HCT116 (cell line): Measurements from ENCODE around the gene RAB9A. TPM values are rescaled to one million over a fixed set of nuclear protein-coding genes. Genes with fewer than 3 reads are reported as not detected.

Experiments
- ATAC-seq: fragments of 200-7000 bp; cut with Tn5 transposase; 2 replicates; pipeline ENCODE4 v1.9.1; 2020; ENCODE audit warnings: mild to moderate bottlenecking, moderate library complexity
- BruUV-seq: library from RNA; stranded (reverse); fragments of 400-500 nt; replicated peaks from 2 replicates; lab custom pipeline; 2021; lab: Mats Ljungman, UMichigan
- CTCF ChIA-PET: fragments of 300-600 bp; sonication (Branson Sonifier 250); formaldehyde crosslinking; loops from one replicate; lab custom pipeline; 2021; ENCODE audit warnings: antibody characterized with exemption; lab: Charles Lee
- POLR2A ChIA-PET: fragments of 300-600, 350-600 bp; sonication (Branson Sonifier 250); formaldehyde crosslinking; loops from one replicate; lab custom pipeline; 2021; ENCODE audit warnings: antibody characterized with exemption; lab: Charles Lee
- RAD21 ChIA-PET, 2 experiments: fragments of 300-600 bp; sonication (Branson Sonifier 250); formaldehyde crosslinking; loops; one replicate each; lab custom pipeline; 2023; ENCODE audit warnings: low total read pairs in 2 of 2; ENCODE audit not compliant: uncharacterized antibody in 2 of 2, unreplicated experiment in 2 of 2, low non-redundant PET in 1 of 2; lab: Charles Lee
- DNase-seq: peaks from one replicate; pipeline ENCODE4 v3.0.0-alpha.2; 2010; ENCODE audit warnings: low read depth, low spot score
- H2AFZ ChIP-seq: fragments of 200-600 bp; shearing (Covaris generic), sonication (generic); 2 replicates; pipeline ENCODE4 v1.6.1; 2017; ENCODE audit warnings: low read depth, mixed run types, mixed read lengths, antibody characterized with exemption, low read length; ENCODE audit not compliant: poor library complexity, severe bottlenecking
- H3K27ac ChIP-seq: 2 replicates; pipeline ENCODE4 v1.5.1; 2012; ENCODE audit warnings: low read depth, low read length
- H3K27me3 ChIP-seq: fragments of 200-600 bp; sonication (generic); 2 replicates; pipeline ENCODE4 v1.6.1; 2016; ENCODE audit warnings: mixed run types, low read length, mixed read lengths; ENCODE audit not compliant: insufficient read depth
- H3K36me3 ChIP-seq, 2 experiments: fragments of 200-500 bp in 1 of 2; fragments of 200-600 bp in 1 of 2; sonication (Bioruptor generic) in 1 of 2; sonication (generic) in 1 of 2; 2 replicates each; pipeline versions ENCODE4 v1.5.1 to v1.6.1; 2014 to 2016; ENCODE audit warnings: low read length in 2 of 2, inconsistent platforms in 1 of 2, mixed read lengths in 1 of 2, mixed run types in 1 of 2; ENCODE audit not compliant: insufficient read depth in 2 of 2, control insufficient read depth in 1 of 2
- H3K4me1 ChIP-seq, 2 experiments: fragments of 200-600 bp in 1 of 2; sonication (generic) in 1 of 2; 2 replicates each; pipeline versions ENCODE4 v1.5.1 to v1.6.1; 2012 to 2017; ENCODE audit warnings: low read length in 2 of 2, inconsistent platforms in 1 of 2, mild to moderate bottlenecking in 1 of 2, mixed read lengths in 1 of 2, mixed run types in 1 of 2, moderate library complexity in 1 of 2; ENCODE audit not compliant: insufficient read depth in 2 of 2, control insufficient read depth in 1 of 2
- H3K4me2 ChIP-seq: fragments of 200-600 bp; sonication (generic); 2 replicates; pipeline ENCODE4 v1.6.1; 2017; ENCODE audit warnings: mixed run types, low read length, mixed read lengths
- H3K4me3 ChIP-seq, 2 experiments: fragments of 200-600 bp in 1 of 2; sonication (generic) in 1 of 2; replicated peaks in 1 of 2; 2 replicates each; pipeline ENCODE4 v1.5.1; 2011 to 2016; ENCODE audit warnings: low read length in 2 of 2, control low read depth in 1 of 2, low read depth in 1 of 2, mild to moderate bottlenecking in 1 of 2, mixed read lengths in 1 of 2, mixed run types in 1 of 2
- H3K79me2 ChIP-seq: fragments of 200-600 bp; sonication (generic); 2 replicates; pipeline ENCODE4 v1.6.1; 2017; ENCODE audit warnings: mild to moderate bottlenecking, mixed run types, low read length, moderate library complexity, mixed read lengths; ENCODE audit not compliant: insufficient read depth
- H3K9ac ChIP-seq: fragments of 200-600 bp; sonication (generic); 2 replicates; pipeline ENCODE4 v1.6.1; 2016; ENCODE audit warnings: low read length, mixed read lengths
- H3K9me2 ChIP-seq: fragments of 200-600 bp; sonication (generic), shearing (Covaris generic); 2 replicates; pipeline ENCODE4 v1.6.1; 2017; ENCODE audit warnings: mixed run types, mild to moderate bottlenecking, moderate library complexity; ENCODE audit not compliant: insufficient read depth
- H3K9me3 ChIP-seq, 2 experiments: fragments of 200-500 bp in 1 of 2; fragments of 200-600 bp in 1 of 2; sonication (Bioruptor generic) in 1 of 2; sonication (generic) in 1 of 2; 2 replicates each; pipeline ENCODE4 v1.6.1; 2014 to 2017; ENCODE audit warnings: low read length in 2 of 2, mixed read lengths in 2 of 2, inconsistent platforms in 1 of 2, low read depth in 1 of 2, mild to moderate bottlenecking in 1 of 2, mixed run types in 1 of 2, moderate library complexity in 1 of 2; ENCODE audit not compliant: control insufficient read depth in 1 of 2, insufficient read depth in 1 of 2
- H4K20me1 ChIP-seq: fragments of 200-600 bp; sonication (generic), shearing (Covaris generic); 2 replicates; pipeline ENCODE4 v1.6.1; 2017; ENCODE audit warnings: mixed run types, mild to moderate bottlenecking, moderate library complexity; ENCODE audit not compliant: insufficient read depth
- CBX3 ChIP-seq: IDR thresholded peaks from 2 replicates; pipeline ENCODE4 v1.6.1; 2012; ENCODE audit warnings: low read depth
- CEBPB ChIP-seq: IDR thresholded peaks from 2 replicates; pipeline ENCODE4 v1.6.1; 2012; ENCODE audit warnings: low read depth
- EGR1 ChIP-seq: IDR thresholded peaks from 2 replicates; pipeline ENCODE4 v1.6.1; 2012; ENCODE audit warnings: low read depth
- EZH2phosphoT487 ChIP-seq: fragments of 200-600 bp; IDR thresholded peaks from 2 replicates; pipeline ENCODE4 v1.6.1; 2018; ENCODE audit warnings: antibody characterized with exemption, borderline replicate concordance
- FOSL1 ChIP-seq: IDR thresholded peaks from 2 replicates; pipeline ENCODE4 v1.6.1; 2012; ENCODE audit warnings: low read depth
- JUND ChIP-seq: IDR thresholded peaks from 2 replicates; pipeline ENCODE4 v1.6.1; 2012
- POLR2A ChIP-seq: IDR thresholded peaks from 2 replicates; pipeline ENCODE4 v1.7.0; 2011; ENCODE audit warnings: borderline replicate concordance; ENCODE audit not compliant: insufficient read depth, insufficient read length; ENCODE audit errors: extremely low read depth
- RAD21 ChIP-seq: IDR thresholded peaks from 2 replicates; pipeline ENCODE4 v1.6.1; 2012; ENCODE audit warnings: low read depth, mild to moderate bottlenecking
- SIN3A ChIP-seq: IDR thresholded peaks from 2 replicates; pipeline ENCODE4 v1.6.1; 2012; ENCODE audit warnings: low read depth
- SP1 ChIP-seq: IDR thresholded peaks from 2 replicates; pipeline ENCODE4 v1.6.1; 2012; ENCODE audit warnings: low read depth
- SRF ChIP-seq: IDR thresholded peaks from 2 replicates; pipeline ENCODE4 v1.6.1; 2012; ENCODE audit warnings: low read depth
- YY1 ChIP-seq: IDR thresholded peaks from 2 replicates; pipeline ENCODE4 v1.6.1; 2011; ENCODE audit warnings: low read length, low read depth, moderate library complexity, mild to moderate bottlenecking; ENCODE audit not compliant: insufficient replicate concordance; ENCODE audit errors: extremely low read depth
- ZFX ChIP-seq: fragments of 450-650 bp; IDR thresholded peaks from 2 replicates; pipeline ENCODE4 v1.6.1; 2017
- ZNF274 ChIP-seq: fragments of 200-500 bp; sonication (Bioruptor generic); IDR thresholded peaks from 2 replicates; pipeline ENCODE4 v1.6.1; 2014; ENCODE audit warnings: mild to moderate bottlenecking, low read depth, low read length, inconsistent platforms
- intact Hi-C: fragments of 100-400 bp; cut with micrococcal nuclease; formaldehyde crosslinking; loops from 2 replicates; pipeline ENCODE4 v1.10.0; 2022
- total RNA-seq: library from RNA; stranded (reverse); gene quantifications from one replicate; pipeline ENCODE4 v1.2.1, GENCODE V29; 2021; ENCODE audit not compliant: unreplicated experiment
- TF ChIP-seq, protein P1 (sequence below), 3 experiments: fragments of 200-600 bp in 1 of 3; sonication (generic) in 1 of 3; IDR thresholded peaks in 2 of 3; conservative IDR thresholded peaks in 1 of 3; 2 replicates each; pipeline ENCODE4 v1.5.1; 2012 to 2017; ENCODE audit warnings: low read depth in 2 of 3, low read length in 2 of 3, antibody characterized with exemption in 1 of 3, borderline replicate concordance in 1 of 3, control low read depth in 1 of 3, mild to moderate bottlenecking in 1 of 3, mixed read lengths in 1 of 3, mixed run types in 1 of 3, moderate library complexity in 1 of 3; ENCODE audit not compliant: insufficient read depth in 1 of 3
- TF ChIP-seq, protein P2 (sequence below): IDR thresholded peaks from 2 replicates; pipeline ENCODE4 v1.6.1; 2012
- TF ChIP-seq, protein P3 (sequence below): IDR thresholded peaks from 2 replicates; pipeline ENCODE4 v1.6.1; 2012; ENCODE audit warnings: low read depth
- TF ChIP-seq, protein P4 (sequence below): IDR thresholded peaks from 2 replicates; pipeline ENCODE4 v1.6.1; 2011; ENCODE audit warnings: mild to moderate bottlenecking, low read length, moderate library complexity; ENCODE audit not compliant: insufficient replicate concordance; ENCODE audit errors: extremely low read depth
- TF ChIP-seq, protein P5 (sequence below): IDR thresholded peaks from 2 replicates; pipeline ENCODE4 v1.6.1; 2012

RAB9A gene
- total RNA-seq, 1 experiment from 2014 or later = 23.9 TPM

DNA sequence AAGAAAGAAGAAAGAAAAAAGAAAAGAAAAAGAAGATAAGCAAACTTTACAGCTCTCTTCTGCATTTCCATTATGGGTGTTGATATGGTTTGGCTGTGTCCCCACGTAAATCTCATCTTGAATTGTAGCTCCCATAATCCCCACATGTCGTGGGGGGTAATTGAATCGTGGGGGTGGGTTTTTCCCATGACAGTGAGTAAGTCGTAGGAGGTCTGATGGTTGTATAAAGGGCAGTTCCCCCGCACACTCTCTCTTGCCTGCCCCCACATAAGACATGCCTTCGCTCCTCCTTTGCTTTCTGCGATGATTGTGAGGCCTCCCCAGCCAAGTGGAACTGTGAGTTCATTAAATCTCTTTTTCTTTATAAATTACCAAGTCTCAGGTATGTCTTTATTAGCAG lies 7.3 kb upstream of the RAB9A start:
- Histone ChIP-seq H3K4me1 (peaks cover 0 to 12% of the 10 kb centered on the region in 2 experiments; a peak in 3 of 4 replicates), H4K20me1 (no peaks in the 10 kb centered on the region), H3K4me2 (no peak overlapping the region), H3K9ac (no peak overlapping the region), H3K79me2 (no peaks in the 10 kb centered on the region), H3K9me2 (no peaks in the 10 kb centered on the region), H3K4me3 (no peak overlapping the region), H3K9me3 (no peaks in the 10 kb centered on the region), H3K27ac (no peak overlapping the region), H3K27me3 (no peaks in the 10 kb centered on the region), H3K36me3 (no peaks in the 10 kb centered on the region), H2AFZ (no peak overlapping the region)
- intact Hi-C loops = no loop called here
- CTCF ChIA-PET = no interaction called here
- RAD21 ChIA-PET = no interaction called here
- ATAC-seq (no peak), DNase-seq (no peak)
- TF ChIP-seq, protein P1, sequence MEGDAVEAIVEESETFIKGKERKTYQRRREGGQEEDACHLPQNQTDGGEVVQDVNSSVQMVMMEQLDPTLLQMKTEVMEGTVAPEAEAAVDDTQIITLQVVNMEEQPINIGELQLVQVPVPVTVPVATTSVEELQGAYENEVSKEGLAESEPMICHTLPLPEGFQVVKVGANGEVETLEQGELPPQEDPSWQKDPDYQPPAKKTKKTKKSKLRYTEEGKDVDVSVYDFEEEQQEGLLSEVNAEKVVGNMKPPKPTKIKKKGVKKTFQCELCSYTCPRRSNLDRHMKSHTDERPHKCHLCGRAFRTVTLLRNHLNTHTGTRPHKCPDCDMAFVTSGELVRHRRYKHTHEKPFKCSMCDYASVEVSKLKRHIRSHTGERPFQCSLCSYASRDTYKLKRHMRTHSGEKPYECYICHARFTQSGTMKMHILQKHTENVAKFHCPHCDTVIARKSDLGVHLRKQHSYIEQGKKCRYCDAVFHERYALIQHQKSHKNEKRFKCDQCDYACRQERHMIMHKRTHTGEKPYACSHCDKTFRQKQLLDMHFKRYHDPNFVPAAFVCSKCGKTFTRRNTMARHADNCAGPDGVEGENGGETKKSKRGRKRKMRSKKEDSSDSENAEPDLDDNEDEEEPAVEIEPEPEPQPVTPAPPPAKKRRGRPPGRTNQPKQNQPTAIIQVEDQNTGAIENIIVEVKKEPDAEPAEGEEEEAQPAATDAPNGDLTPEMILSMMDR (IDR thresholded peaks at IDR 0.05 in 2 of 3, conservative IDR thresholded peaks at IDR 0.05 in 1 of 3; ENCODE audit: borderline replicate concordance in 1 of 3, insufficient read depth in 1 of 3, low read depth in 2 of 3, low read length in 2 of 3) = no peak
- TF ChIP-seq, protein P2, sequence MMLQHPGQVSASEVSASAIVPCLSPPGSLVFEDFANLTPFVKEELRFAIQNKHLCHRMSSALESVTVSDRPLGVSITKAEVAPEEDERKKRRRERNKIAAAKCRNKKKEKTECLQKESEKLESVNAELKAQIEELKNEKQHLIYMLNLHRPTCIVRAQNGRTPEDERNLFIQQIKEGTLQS = no peak
- TF ChIP-seq JUND = no peak
- TF ChIP-seq EZH2phosphoT487 = no peak
- no peak for TF ChIP-seq ZNF274
- no peak for TF ChIP-seq EGR1
- TF ChIP-seq CEBPB = no peak
- TF ChIP-seq RAD21 = no peak
- TF ChIP-seq, protein P3, sequence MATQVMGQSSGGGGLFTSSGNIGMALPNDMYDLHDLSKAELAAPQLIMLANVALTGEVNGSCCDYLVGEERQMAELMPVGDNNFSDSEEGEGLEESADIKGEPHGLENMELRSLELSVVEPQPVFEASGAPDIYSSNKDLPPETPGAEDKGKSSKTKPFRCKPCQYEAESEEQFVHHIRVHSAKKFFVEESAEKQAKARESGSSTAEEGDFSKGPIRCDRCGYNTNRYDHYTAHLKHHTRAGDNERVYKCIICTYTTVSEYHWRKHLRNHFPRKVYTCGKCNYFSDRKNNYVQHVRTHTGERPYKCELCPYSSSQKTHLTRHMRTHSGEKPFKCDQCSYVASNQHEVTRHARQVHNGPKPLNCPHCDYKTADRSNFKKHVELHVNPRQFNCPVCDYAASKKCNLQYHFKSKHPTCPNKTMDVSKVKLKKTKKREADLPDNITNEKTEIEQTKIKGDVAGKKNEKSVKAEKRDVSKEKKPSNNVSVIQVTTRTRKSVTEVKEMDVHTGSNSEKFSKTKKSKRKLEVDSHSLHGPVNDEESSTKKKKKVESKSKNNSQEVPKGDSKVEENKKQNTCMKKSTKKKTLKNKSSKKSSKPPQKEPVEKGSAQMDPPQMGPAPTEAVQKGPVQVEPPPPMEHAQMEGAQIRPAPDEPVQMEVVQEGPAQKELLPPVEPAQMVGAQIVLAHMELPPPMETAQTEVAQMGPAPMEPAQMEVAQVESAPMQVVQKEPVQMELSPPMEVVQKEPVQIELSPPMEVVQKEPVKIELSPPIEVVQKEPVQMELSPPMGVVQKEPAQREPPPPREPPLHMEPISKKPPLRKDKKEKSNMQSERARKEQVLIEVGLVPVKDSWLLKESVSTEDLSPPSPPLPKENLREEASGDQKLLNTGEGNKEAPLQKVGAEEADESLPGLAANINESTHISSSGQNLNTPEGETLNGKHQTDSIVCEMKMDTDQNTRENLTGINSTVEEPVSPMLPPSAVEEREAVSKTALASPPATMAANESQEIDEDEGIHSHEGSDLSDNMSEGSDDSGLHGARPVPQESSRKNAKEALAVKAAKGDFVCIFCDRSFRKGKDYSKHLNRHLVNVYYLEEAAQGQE = no peak
- TF ChIP-seq, protein P4, sequence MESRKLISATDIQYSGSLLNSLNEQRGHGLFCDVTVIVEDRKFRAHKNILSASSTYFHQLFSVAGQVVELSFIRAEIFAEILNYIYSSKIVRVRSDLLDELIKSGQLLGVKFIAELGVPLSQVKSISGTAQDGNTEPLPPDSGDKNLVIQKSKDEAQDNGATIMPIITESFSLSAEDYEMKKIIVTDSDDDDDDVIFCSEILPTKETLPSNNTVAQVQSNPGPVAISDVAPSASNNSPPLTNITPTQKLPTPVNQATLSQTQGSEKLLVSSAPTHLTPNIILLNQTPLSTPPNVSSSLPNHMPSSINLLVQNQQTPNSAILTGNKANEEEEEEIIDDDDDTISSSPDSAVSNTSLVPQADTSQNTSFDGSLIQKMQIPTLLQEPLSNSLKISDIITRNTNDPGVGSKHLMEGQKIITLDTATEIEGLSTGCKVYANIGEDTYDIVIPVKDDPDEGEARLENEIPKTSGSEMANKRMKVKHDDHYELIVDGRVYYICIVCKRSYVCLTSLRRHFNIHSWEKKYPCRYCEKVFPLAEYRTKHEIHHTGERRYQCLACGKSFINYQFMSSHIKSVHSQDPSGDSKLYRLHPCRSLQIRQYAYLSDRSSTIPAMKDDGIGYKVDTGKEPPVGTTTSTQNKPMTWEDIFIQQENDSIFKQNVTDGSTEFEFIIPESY = no peak
- TF ChIP-seq, protein P5, sequence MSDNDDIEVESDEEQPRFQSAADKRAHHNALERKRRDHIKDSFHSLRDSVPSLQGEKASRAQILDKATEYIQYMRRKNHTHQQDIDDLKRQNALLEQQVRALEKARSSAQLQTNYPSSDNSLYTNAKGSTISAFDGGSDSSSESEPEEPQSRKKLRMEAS = no peak
- no peak for TF ChIP-seq SIN3A
- TF ChIP-seq ZFX = no peak
- TF ChIP-seq SP1 = no peak
- TF ChIP-seq FOSL1 = no peak
- no peak for TF ChIP-seq POLR2A
- TF ChIP-seq SRF = no peak
- no peak for TF ChIP-seq YY1
- TF ChIP-seq CBX3 = no peak
- BruUV-seq = no TSS peak
- POLR2A ChIA-PET = no interaction called here
